Fibroblast of mammary gland (primary cell): ENCODE measurements around the gene RNF217.
A peak's percentile ranks its signal among the peaks of the same experiment; 100 is the strongest.

Experiments used
- DNase-seq: peaks from one replicate; pipeline ENCODE4 v3.0.0-alpha.2; 2010; ENCODE audit warnings: low read depth
- H3K4me3 ChIP-seq: 2 replicates; pipeline ENCODE4 v1.5.1; 2011; ENCODE audit warnings: low read depth, mild to moderate bottlenecking, low read length, moderate library complexity; ENCODE audit not compliant: control insufficient read depth
- CTCF ChIP-seq: conservative IDR thresholded peaks from 2 replicates; pipeline ENCODE4 v1.5.1; 2011; ENCODE audit warnings: low read depth, low read length, inconsistent platforms; ENCODE audit not compliant: control insufficient read depth, insufficient read depth

The RNF217 gene

GRCh38 chr6:125038925-125039324 is 76.7 kb downstream of the RNF217 start:
- no peak overlapping the region for H3K4me3 ChIP-seq
- no peak for DNase-seq
- no peak for TF ChIP-seq CTCF

GRCh38 chr6:125041740-125042459 is 79.7 kb downstream of the RNF217 start:
- TF ChIP-seq CTCF = no peak

GRCh38 chr6:125044066-125044465 is 81.8 kb downstream of the RNF217 start:
- DNase-seq = no peak
- no peak overlapping the region for H3K4me3 ChIP-seq
- no peak for TF ChIP-seq CTCF

More at GRCh38 chr6:125041740-125042459, 79.7 kb downstream of the RNF217 start:
- no peak overlapping the region for H3K4me3 ChIP-seq
- peak; percentile 76 for DNase-seq

GRCh38 chr6:125044667-125045066 is 82.4 kb downstream of the RNF217 start:
- DNase-seq = no peak
- TF ChIP-seq CTCF = no peak
- no peak overlapping the region for H3K4me3 ChIP-seq

GRCh38 chr6:125046107-125046925 is 84.1 kb downstream of the RNF217 start:
- no peak overlapping the region for H3K4me3 ChIP-seq
- no peak for DNase-seq
- no peak for TF ChIP-seq CTCF

GRCh38 chr6:125048274-125048673 is 86.0 kb downstream of the RNF217 start:
- no peak overlapping the region for H3K4me3 ChIP-seq
- no peak for TF ChIP-seq CTCF
- DNase-seq = no peak
